HepG2 (cell line): ENCODE results near the gene UMPS. TPM values are rescaled to one million over a fixed set of nuclear protein-coding genes. Genes with fewer than 3 reads are reported as not detected.

ENCODE experiments used
- ATAC-seq: fragments of 200-7000 bp; cut with Tn5 transposase; 3 replicates; pipeline ENCODE4 v1.9.1; 2020; ENCODE audit warnings: mild to moderate bottlenecking, moderate library complexity
- BruUV-seq: library from RNA; stranded (reverse); fragments of 400-500 nt; replicated peaks from 2 replicates; lab custom pipeline; 2021; lab: Mats Ljungman, UMichigan
- CTCF ChIA-PET: fragments of 300-600 bp; formaldehyde crosslinking; extraction: SDS; loops from one replicate; lab custom pipeline; 2021; ENCODE audit warnings: low total read pairs, inconsistent platforms, low intra/inter-chr PET ratio; lab: Yijun Ruan, JAX
- POLR2A ChIA-PET: fragments of 350-600 bp; sonication (Branson Sonifier 250); formaldehyde crosslinking; loops from one replicate; lab custom pipeline; 2020; ENCODE audit warnings: antibody characterized with exemption, inconsistent platforms; lab: Yijun Ruan, JAX
- DNase-seq: peaks from one replicate; pipeline ENCODE4 v3.0.0-alpha.2; 2015; ENCODE audit warnings: low spot score
- FAIRE-seq: peaks from 3 replicates; lab custom pipeline; 2011; peaks lifted over from hg19 to GRCh38; lab: Jason Lieb, UNC
- H2AFZ ChIP-seq: one replicate; pipeline ENCODE4 v1.6.1; 2011; ENCODE audit warnings: low read length, inconsistent platforms
- H3K27ac ChIP-seq: fragments of 300-600 bp; 3 replicates; pipeline ENCODE4 v1.8.0; 2011; ENCODE audit warnings: mixed run types, mild to moderate bottlenecking, mixed read lengths, low read length, inconsistent platforms; ENCODE audit not compliant: insufficient read depth; ENCODE audit errors: extremely low read length
- H3K27me3 ChIP-seq, 2 experiments: fragments of 200-600 bp in 1 of 2; 2 replicates in 1 of 2; 3 replicates in 1 of 2; pipeline versions ENCODE4 v1.6.0 to v1.8.0; 2011; ENCODE audit warnings: low read length in 2 of 2, mild to moderate bottlenecking in 2 of 2, moderate library complexity in 2 of 2, inconsistent platforms in 1 of 2; ENCODE audit not compliant: insufficient read depth in 2 of 2, control insufficient read depth in 1 of 2
- H3K36me3 ChIP-seq, 2 experiments: fragments of 200-600 bp in 1 of 2; replicated peaks in 1 of 2; 2 replicates in 1 of 2; 3 replicates in 1 of 2; pipeline versions ENCODE4 v1.5.1 to v1.8.0; 2011; ENCODE audit warnings: low read length in 2 of 2, inconsistent platforms in 1 of 2; ENCODE audit not compliant: insufficient read depth in 2 of 2, control insufficient read depth in 1 of 2
- H3K4me1 ChIP-seq: 2 replicates; pipeline ENCODE4 v1.5.1; 2012; ENCODE audit warnings: low read length, inconsistent platforms; ENCODE audit not compliant: insufficient read depth
- H3K4me2 ChIP-seq: 2 replicates; pipeline ENCODE4 v1.6.0; 2011; ENCODE audit warnings: low read depth, low read length, inconsistent platforms
- H3K4me3 ChIP-seq, 3 experiments: fragments of 200-600 bp in 1 of 3; sonication (generic), shearing (Covaris generic) in 1 of 3; replicated peaks in 1 of 3; 2 replicates each; pipeline ENCODE4 v1.5.1; 2011 to 2016; ENCODE audit warnings: low read length in 3 of 3, inconsistent platforms in 2 of 3, low read depth in 2 of 3, mild to moderate bottlenecking in 2 of 3, control low read depth in 1 of 3, mixed read lengths in 1 of 3; ENCODE audit not compliant: insufficient read depth in 1 of 3
- H3K79me2 ChIP-seq: one replicate; pipeline ENCODE4 v1.6.1; 2011; ENCODE audit warnings: low read length, inconsistent platforms; ENCODE audit not compliant: insufficient read depth
- H3K9ac ChIP-seq: 2 replicates; pipeline ENCODE4 v1.6.0; 2011; ENCODE audit warnings: mild to moderate bottlenecking, low read depth, low read length, inconsistent platforms; ENCODE audit not compliant: insufficient read depth
- H3K9me3 ChIP-seq: 2 replicates; pipeline ENCODE4 v1.5.1; 2012; ENCODE audit warnings: mild to moderate bottlenecking, low read length
- H4K20me1 ChIP-seq: 2 replicates; pipeline ENCODE4 v1.6.0; 2011; ENCODE audit warnings: inconsistent platforms, mild to moderate bottlenecking, low read length, moderate library complexity; ENCODE audit not compliant: insufficient read depth
- BCL6 ChIP-seq: IDR thresholded peaks from 2 replicates; pipeline ENCODE4 v1.6.1; 2016; ENCODE audit warnings: missing genetic modification reagents, missing compliant biosample characterization
- PTBP1 ChIP-seq: fragments of 200-400 bp; formaldehyde crosslinking; IDR thresholded peaks from 2 replicates; pipeline ENCODE4 v1.6.1; 2018; ENCODE audit warnings: low read length, low read depth; ENCODE audit not compliant: poor library complexity, severe bottlenecking
- TFDP1 ChIP-seq: IDR thresholded peaks from 2 replicates; pipeline ENCODE4 v1.6.1; 2016; ENCODE audit warnings: missing compliant biosample characterization, missing genetic modification reagents, borderline replicate concordance
- WGBS: methylation state at CpG from one replicate; pipeline ENCODE4 v1.1.6; 2017; ENCODE audit warnings: low lambda C conversion rate; 5-methylcytosine and 5-hydroxymethylcytosine counted together
- in situ Hi-C: cut with HindIII; loops from 2 replicates; pipeline ENCODE4 v1.10.0; 2017; ENCODE audit warnings: low pct_unique_long_range_greater_than_20kb; ENCODE audit not compliant: extremely low pct_ligation_motif_present
- intact Hi-C: fragments of 100-400 bp; cut with micrococcal nuclease; formaldehyde crosslinking; loops from one replicate; pipeline ENCODE4 v1.10.0; 2022; ENCODE audit not compliant: unreplicated experiment
- polyA plus RNA-seq, 8 experiments: library from polyadenylated mRNA; depleted of rRNA in 3 of 8; stranded (reverse) in 7 of 8; unstranded in 1 of 8; fragments of >200 nt; fragmentation: Illumina TruSeq in 4 of 8; extraction: Trizol in 4 of 8; gene quantifications; 2 replicates each; pipeline versions ENCODE4 v1.2.1 to v1.2.3, GENCODE V29; 2011 to 2016; ENCODE audit warnings: low read depth in 4 of 8, missing spikeins in 1 of 8, mixed read lengths in 1 of 8; ENCODE audit not compliant: insufficient read depth in 1 of 8
- total RNA-seq, 5 experiments: library from RNA; depleted of rRNA; stranded (reverse); fragments of >200 nt; fragmentation: Illumina TruSeq; extraction: Trizol; gene quantifications; 2 replicates each; pipeline ENCODE4 v1.2.3, GENCODE V29; 2016; ENCODE audit warnings: low read depth in 1 of 5
- TF ChIP-seq, protein P1 (sequence below): sonication (generic); formaldehyde crosslinking; IDR thresholded peaks from 2 replicates; pipeline ENCODE4 v1.5.1; 2020; ENCODE audit warnings: missing genetic modification reagents, mild to moderate bottlenecking, borderline replicate concordance

Gene UMPS
- total and polyA plus RNA-seq, 2 of the 13 experiments (the other 11 are each of a cell fraction or from before 2014, with no cell fraction given), result 52.7 to 74.2 TPM

- TF ChIP-seq PTBP1, result no peak
- TF ChIP-seq, protein P1, sequence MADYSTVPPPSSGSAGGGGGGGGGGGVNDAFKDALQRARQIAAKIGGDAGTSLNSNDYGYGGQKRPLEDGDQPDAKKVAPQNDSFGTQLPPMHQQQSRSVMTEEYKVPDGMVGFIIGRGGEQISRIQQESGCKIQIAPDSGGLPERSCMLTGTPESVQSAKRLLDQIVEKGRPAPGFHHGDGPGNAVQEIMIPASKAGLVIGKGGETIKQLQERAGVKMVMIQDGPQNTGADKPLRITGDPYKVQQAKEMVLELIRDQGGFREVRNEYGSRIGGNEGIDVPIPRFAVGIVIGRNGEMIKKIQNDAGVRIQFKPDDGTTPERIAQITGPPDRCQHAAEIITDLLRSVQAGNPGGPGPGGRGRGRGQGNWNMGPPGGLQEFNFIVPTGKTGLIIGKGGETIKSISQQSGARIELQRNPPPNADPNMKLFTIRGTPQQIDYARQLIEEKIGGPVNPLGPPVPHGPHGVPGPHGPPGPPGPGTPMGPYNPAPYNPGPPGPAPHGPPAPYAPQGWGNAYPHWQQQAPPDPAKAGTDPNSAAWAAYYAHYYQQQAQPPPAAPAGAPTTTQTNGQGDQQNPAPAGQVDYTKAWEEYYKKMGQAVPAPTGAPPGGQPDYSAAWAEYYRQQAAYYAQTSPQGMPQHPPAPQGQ (CRISPR knock-in tag), result no peak
- TF ChIP-seq, all 625 proteins: peak for 4
Observed at GRCh38 chr3:124696006-124696405, 34.2 kb upstream of the UMPS start (continued).

- ChIA-PET CTCF (no interaction called here), POLR2A (no interaction called here)
- intact Hi-C loops (no loop called here), in situ Hi-C loops (loop anchor here (25.0 kb wide), 1 partner anchor 335 kb away; no protein-coding TSS in a partner anchor)
- no peaks in the 10 kb centered on the region for H3K9me3 ChIP-seq
- 89% methylated on average over 4 of the region's 4 CpGs for WGBS
- H3K4me2 ChIP-seq, result no peak overlapping the region
- no peak for FAIRE-seq
- no peak overlapping the region for H3K27ac ChIP-seq
- ATAC-seq, result no peak
- H3K4me1 ChIP-seq, result peaks cover 64% of the 10 kb centered on the region
- peaks cover 10% of the 10 kb centered on the region for H3K79me2 ChIP-seq
- H3K36me3 ChIP-seq, result peaks cover 0 to 1% of the 10 kb centered on the region in 2 experiments; a peak in 2 of 5 replicates
- BruUV-seq, result no TSS peak
- H4K20me1 ChIP-seq, result no peaks in the 10 kb centered on the region
- H2AFZ ChIP-seq, result no peak overlapping the region
- H3K9ac ChIP-seq, result no peak overlapping the region
- no peak for DNase-seq
- no peak overlapping the region for H3K4me3 ChIP-seq
- TF ChIP-seq BCL6 (CRISPR knock-in tag), result peak; percentile 86
- TF ChIP-seq TFDP1 (CRISPR knock-in tag), result no peak
- H3K27me3 ChIP-seq, result no peaks in the 10 kb centered on the region; a peak in 1 of 5 replicates
Observed at GRCh38 chr3:124697302-124697701, 33.0 kb upstream of the UMPS start.
